ENCODE data around the gene NSUN6.
"Not testable (repeated sequence)": the region's sequence is repeated elsewhere in the genome, so short reads cannot be mapped to it uniquely, and the experiment has no call there.

Gene NSUN6

GRCh38 chr10:18582803-18583202, 68.6 kb downstream of the NSUN6 start:
- no peak overlapping the region for H3K27ac ChIP-seq
- TF ChIP-seq CTCF (IDR thresholded peaks at IDR 0.05) (no peak), ZFX (IDR thresholded peaks at IDR 0.05; ENCODE audit: borderline replicate concordance) (no peak)

GRCh38 chr10:18577823-18578685, 73.3 kb downstream of the NSUN6 start:
- TF ChIP-seq CTCF (IDR thresholded peaks at IDR 0.05), result no peak
- no peak for TF ChIP-seq ZFX (IDR thresholded peaks at IDR 0.05; ENCODE audit: borderline replicate concordance)
- H3K27ac ChIP-seq, result no peak overlapping the region

- no peak for TF ChIP-seq CTCF (IDR thresholded peaks at IDR 0.05)
- no peak for TF ChIP-seq ZFX (IDR thresholded peaks at IDR 0.05; ENCODE audit: borderline replicate concordance)
- no peak overlapping the region for H3K27ac ChIP-seq
These were observed 74.8 kb downstream of the NSUN6 start for GRCh38 chr10:18576586-18576985.

- no peak overlapping the region for H3K27ac ChIP-seq
- no peak for TF ChIP-seq ZFX (IDR thresholded peaks at IDR 0.05; ENCODE audit: borderline replicate concordance)
- TF ChIP-seq CTCF (IDR thresholded peaks at IDR 0.05), result no peak
These were observed 78.3 kb downstream of the NSUN6 start for GRCh38 chr10:18572959-18573561.

- no peak overlapping the region for H3K27ac ChIP-seq
- no peak for TF ChIP-seq CTCF (IDR thresholded peaks at IDR 0.05)
- TF ChIP-seq ZFX (IDR thresholded peaks at IDR 0.05; ENCODE audit: borderline replicate concordance), result no peak
These were observed 79.6 kb downstream of the NSUN6 start for GRCh38 chr10:18571780-18572179.

GRCh38 chr10:18571076-18571475, 80.3 kb downstream of the NSUN6 start:
- H3K27ac ChIP-seq, result no peak overlapping the region
- TF ChIP-seq CTCF (IDR thresholded peaks at IDR 0.05) (no peak), ZFX (IDR thresholded peaks at IDR 0.05; ENCODE audit: borderline replicate concordance) (no peak)

GRCh38 chr10:18570386-18570785, 81.0 kb downstream of the NSUN6 start:
- not testable (repeated sequence) for H3K27ac ChIP-seq

All from 22Rv1 (cell line).